Left kidney (tissue), 2 donors: ENCODE measurements around the gene CCDC6. TPM values are rescaled to one million over a fixed set of nuclear protein-coding genes. Genes with fewer than 3 reads are reported as not detected.
"Not testable (repeated sequence)": the region's sequence is repeated elsewhere in the genome, so short reads cannot be mapped to it uniquely, and the experiment has no call there.

Source experiments
- DNase-seq: peaks from one replicate; pipeline ENCODE4 v3.0.0-alpha.2; 2013
- polyA plus RNA-seq: library from polyadenylated mRNA; unstranded; fragments of 120-200 nt; gene quantifications from one replicate; pipeline ENCODE4 v1.2.1, GENCODE V29; 2013; ENCODE audit not compliant: insufficient read length

Gene CCDC6
- polyA plus RNA-seq, 1 donor = 48.2 TPM

GRCh38 chr10:59757966-59758365, 148.4 kb downstream of the CCDC6 start:
- no peak for DNase-seq

GRCh38 chr10:59754951-59755350, 151.4 kb downstream of the CCDC6 start:
- DNase-seq = no peak

- DNase-seq = no peak
Observed at GRCh38 chr10:59753267-59753666, 153.1 kb downstream of the CCDC6 start, which contains the start of gene MRLN. MRLN (minus strand) TSS chr10:59753455.

DNA sequence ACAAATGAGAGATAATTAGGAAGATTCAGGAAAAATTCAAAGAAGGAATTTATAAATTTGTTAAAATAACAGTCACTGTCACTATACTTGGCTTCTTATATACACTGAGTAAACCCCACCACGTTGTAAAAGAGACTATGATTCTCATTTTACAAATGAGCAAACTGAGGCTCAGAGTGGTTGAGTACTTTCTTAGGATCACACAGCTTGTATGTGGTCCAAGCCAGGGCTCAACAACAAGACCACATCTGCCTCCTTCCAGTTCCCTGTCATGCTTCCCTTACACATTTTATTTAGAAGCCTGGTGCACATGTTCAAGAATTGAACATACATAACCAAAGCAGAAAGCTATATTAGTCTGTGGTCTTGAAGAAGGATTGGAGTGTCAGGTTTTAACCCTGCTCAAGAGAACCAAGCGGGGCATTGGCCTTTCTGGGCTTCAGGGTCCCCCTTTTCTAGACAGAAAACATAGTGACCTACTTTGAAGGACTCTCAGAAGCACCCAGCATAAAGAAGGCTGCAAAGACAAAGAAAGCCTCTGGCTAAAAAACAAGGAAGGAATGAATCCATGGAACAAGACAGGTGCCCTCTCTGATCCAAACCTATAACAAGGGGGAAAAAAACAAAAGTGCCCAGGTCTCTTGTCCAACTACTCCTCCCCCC, 153.9 kb downstream of the CCDC6 start:
- no peak for DNase-seq

GRCh38 chr10:59750155-59750945, 156.0 kb downstream of the CCDC6 start:
- no peak for DNase-seq

DNA sequence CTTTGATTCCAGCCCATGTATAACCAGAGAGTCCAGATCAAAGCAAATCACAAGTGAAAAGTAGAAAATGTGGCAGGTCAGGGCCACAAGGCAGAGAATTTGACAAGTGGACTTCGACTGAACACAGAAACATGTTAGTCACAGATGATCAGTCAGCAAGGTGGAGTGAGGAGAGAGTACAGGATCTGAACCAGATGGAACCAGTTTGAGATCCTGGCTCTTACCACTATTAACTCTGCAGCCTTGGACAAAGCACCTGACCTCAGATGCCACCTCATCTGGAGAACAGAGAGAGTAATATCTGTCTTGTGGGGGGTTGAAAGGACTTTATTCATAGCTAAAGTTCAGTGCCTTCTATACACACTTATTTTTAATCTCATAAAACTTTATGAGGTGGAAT, 157.5 kb downstream of the CCDC6 start:
- peak; percentile 36 for DNase-seq

DNA sequence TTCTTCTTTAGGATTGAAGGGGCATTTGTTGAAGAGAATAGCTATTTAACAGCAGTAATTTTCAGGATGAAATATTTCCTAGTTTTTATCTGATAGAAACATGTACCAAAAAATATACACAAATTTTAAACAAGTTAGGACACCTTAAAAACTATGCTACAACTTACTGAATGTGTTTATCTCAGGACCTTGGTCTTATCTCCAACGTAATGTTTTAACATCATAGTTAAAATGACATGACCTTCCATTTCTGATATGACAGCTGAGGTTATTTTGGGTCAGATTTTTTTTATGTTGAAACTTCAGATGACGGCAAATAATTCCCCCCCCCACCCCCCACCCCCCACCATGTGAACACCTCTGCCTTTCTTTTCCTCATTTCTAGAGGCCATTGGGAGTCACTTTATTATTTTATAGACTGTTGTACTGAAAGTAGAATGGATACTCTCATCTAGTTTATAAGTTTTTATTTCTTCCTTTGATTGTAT, 161.1 kb downstream of the CCDC6 start:
- DNase-seq = no peak

- not testable (repeated sequence) for DNase-seq
Observed at GRCh38 chr10:59744762-59745161, 161.6 kb downstream of the CCDC6 start.

DNA sequence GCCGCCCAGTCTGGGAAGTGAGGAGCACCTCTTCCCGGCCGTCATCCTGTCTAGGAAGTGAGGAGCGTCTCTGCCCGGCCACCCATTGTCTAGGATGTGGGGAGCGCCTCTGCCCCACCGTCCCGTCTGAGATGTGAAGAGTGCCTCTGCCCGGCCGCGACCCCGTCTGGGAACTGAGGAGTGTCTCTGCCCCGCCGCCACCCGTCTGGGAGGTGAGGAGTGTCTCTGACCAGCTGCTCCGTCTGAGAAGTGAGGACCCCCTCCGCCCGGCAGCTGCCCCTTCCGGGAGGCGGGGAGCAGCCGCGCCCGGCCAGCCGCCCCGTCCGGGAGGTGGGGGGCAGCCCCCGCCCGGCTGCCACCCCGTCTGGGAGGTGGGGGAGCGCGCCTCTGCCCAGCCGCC, 162.2 kb downstream of the CCDC6 start:
- DNase-seq = not testable (repeated sequence)

- no peak for DNase-seq
Observed at GRCh38 chr10:59741583-59741982, 164.8 kb downstream of the CCDC6 start.

DNA sequence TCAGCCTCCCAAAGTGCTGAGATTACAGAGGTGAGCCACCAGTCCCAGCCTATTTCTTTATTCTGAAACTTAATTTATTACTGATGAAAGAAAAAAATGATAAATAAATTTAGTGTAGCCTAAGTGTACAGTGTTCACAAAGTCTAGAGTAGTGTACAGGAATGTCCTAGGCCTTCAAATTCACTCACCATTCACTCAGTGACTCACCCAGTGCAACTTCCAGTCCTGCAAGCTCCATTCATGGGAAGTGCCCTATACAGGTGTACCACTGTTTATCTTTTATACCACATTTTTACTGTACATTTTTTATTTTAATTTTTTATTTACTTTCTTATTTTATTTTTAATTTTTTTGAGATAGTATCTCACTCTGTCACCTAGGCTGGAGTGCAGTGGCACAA, 165.3 kb downstream of the CCDC6 start:
- no peak for DNase-seq

Other genes starting within 250 kb of the CCDC6 start
- 43.4 TPM for gene SLC16A9, start 196.7 kb downstream of the CCDC6 start, polyA plus RNA-seq
- 0.48 TPM for gene MRLN, start 153.1 kb downstream of the CCDC6 start, polyA plus RNA-seq